GM21515 (cell line): Measurements from ENCODE around the gene TP63.
A peak's percentile ranks its signal among the peaks of the same experiment; 100 is the strongest.

Experiments used
- ATAC-seq: cut with Tn5 transposase; IDR thresholded peaks from one replicate; pipeline ENCODE4 v1.9.1; 2021; ENCODE audit not compliant: unreplicated experiment

Gene TP63

DNA sequence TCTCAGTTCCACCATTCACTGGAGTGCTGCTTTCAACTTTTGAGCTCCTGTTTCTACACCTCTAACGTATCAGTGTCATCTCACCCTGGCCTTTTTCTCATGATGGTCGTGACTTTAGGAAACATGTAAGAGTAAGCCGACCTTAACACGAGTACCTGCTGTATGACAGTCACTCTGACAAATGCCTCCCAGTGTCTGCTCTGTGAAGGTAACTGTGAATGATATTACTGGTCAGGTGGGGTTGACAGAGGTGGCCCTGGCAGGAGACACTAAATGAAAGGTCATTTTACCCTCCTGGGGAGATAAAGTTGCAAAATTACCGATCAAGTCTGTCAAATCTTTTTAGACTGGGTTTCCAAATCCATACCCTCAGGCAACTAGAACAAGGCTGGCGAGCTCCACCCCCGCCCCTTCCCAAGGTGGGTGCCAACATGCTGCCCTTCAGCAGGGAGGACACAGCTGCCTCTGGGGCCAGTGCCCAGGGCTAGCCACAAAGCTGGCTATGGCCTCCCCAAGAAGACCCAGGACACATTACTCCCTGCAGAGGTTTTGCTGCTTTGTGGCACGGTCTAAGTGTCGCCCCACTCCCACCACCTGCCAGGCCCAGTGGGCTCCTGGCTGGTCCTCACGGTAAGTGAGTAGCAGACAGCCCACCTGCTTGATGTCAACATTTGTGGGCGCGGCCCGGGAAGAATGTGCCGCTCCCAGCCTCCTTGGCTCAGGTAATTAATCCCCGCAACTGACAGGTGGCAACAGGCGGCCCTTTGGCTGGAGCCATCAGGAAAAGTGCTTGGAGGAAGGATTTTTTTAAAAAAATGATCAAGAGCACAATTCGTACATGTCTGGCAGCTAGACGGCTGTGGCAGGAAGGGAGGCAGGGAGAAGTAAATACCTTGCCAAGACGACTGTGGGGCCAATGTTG lies 211.8 kb downstream of the TP63 start:
- ATAC-seq, result no peak

DNA sequence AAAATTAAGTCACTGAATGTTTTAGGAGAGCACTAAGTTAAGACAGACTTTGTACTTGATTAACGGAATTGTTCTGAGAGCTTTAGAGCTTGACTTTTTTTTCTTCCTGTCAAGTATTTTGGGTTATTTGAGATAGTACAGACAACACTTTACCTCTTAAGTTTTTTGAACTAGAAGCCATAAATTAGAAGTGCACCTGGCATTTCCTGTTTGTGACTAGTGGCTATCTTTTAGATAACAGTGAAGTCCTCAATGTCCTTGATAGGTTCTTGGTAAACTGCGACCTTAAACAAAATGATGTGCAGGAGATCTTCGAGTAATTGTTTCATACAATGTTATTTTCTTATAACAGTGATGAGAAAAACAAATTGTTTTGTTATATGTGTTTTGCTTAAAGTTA lies 213.9 kb downstream of the TP63 start:
- ATAC-seq, result no peak

DNA sequence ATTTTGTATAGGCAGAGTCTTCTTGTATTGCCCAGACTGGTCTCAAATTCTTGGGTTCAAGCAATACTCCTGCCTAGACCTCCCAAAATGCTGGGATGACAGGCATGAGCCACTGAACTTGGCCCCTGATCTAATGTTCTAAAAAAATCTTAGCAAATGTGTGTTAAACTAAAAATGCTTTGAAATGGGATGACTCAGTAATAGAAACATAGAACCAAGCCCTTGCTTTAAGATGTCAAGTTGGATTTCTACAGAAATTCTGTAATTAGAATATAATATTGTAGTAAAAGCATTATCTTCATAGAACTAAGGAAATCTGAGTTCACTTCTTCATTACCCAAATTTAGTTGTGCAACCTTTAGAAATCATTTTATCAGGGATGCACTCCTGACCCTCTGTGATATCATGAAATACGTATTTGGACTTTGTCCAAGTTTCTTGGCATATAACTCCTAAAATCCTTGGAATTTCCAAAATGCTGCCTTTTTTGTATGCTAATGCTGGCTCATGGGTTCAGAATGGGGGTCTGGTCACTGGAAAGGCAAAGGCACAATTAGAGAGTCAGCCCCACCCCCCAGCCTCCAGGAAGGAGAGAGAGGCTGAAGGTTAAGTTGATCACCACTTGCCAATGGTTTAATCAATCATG lies 217.3 kb downstream of the TP63 start:
- no peak for ATAC-seq

DNA sequence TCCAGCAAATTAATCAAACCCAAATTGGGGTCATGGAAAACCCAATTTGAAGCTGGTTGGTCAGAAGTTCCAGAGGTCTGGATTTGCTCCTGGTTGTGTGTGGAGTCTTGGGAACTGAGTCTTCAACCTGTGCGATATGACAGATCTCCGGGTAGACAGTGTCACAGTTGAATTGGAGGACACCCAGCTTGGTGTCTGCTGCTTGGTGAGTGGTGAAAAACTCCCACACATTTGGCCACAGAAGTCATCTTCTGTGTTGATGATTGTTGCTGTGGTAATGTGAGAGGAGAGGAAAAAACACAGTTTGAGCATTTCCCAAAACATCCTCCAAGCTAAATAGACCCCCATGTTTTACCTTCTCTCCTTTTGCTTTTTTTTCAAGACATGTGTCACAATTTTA lies 218.1 kb downstream of the TP63 start:
- no peak for ATAC-seq

GRCh38 chr3:189851682-189852081 lies 220.5 kb downstream of the TP63 start:
- ATAC-seq, result no peak

DNA sequence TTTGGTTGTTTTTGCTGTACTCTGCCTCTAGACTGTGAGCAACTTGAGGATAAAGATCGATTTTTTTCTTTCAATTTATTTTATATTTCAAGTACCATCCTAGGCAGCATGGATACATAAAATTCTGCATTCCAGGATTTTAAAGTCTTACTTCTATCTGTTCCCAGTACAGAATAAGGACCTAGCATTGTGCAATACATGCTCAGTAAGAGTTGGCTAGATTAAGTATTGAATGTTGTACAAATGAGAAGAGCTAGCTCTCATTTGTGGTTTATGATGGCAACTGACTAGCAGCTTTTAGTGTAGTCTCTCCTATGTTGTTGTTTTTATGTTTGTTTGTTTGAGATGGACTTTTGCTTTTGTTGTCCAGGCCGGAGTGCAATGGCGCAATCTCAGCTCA lies 222.7 kb downstream of the TP63 start:
- no peak for ATAC-seq

- no peak for ATAC-seq
Measured at GRCh38 chr3:189860296-189860695, 229.1 kb downstream of the TP63 start.

- ATAC-seq, result no peak
Measured at GRCh38 chr3:189862385-189862998, 231.3 kb downstream of the TP63 start.

- no peak for ATAC-seq
Measured at GRCh38 chr3:189863031-189863430, 231.8 kb downstream of the TP63 start.

DNA sequence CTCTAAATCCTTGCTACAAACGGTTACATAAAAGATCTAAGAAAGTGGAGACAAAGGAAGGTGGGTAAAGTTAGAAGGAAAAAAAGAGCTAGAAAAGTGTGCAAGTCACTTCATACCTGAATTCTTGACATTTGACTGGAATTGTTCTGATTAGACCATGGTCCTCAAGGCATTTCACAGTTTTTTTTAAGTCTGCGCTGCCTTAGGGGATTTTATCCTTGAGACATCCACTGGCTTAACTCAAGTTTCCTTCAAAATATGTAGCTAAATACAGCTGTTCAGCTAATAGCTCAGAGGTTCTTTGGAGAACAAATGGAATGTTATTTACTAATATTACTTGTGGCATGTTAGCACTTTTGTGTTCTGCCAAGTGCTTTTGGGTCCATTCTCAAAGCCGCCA lies 236.9 kb downstream of the TP63 start:
- ATAC-seq, result no peak

GRCh38 chr3:189869165-189869564 lies 238.0 kb downstream of the TP63 start:
- ATAC-seq, result no peak

DNA sequence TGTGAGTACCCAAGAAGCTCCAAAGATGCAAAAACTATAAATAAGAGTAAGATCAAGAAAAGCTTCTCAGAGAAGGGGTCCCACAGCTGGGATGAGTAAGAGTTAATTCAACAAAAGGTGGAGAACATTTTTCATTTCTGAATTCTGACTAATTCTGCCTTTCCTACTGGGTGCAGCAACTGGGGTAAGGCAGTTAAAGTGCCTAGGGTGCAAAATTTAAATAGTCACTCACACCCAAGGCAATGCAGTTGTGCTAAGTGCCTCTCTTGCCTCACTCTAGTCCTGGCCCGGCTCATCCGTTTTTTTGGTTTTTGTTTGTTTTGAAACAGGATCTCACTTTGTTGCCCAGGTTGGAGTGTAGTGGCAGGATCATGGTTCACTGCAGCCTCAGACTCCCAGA lies 240.2 kb downstream of the TP63 start:
- no peak for ATAC-seq

GRCh38 chr3:189883113-189883753 lies 252.0 kb downstream of the TP63 start:
- peak; percentile 59 for ATAC-seq

DNA sequence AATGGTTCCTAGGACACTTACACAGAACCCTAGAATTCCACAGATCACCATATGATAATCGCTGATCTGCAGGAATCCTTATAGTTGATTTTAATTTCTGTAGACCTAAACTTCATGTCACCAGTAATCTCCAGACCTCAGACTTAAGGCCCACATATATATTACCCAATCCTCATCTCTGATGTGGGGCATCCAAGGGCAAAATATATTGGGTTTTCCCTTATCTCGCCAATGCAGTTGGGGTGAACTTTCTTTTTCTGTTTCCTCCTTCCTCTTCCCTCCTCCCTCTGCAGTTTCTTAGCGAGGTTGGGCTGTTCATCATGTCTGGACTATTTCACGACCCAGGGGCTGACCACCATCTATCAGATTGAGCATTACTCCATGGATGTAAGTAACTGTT lies 259.3 kb downstream of the TP63 start:
- ATAC-seq, result no peak

DNA sequence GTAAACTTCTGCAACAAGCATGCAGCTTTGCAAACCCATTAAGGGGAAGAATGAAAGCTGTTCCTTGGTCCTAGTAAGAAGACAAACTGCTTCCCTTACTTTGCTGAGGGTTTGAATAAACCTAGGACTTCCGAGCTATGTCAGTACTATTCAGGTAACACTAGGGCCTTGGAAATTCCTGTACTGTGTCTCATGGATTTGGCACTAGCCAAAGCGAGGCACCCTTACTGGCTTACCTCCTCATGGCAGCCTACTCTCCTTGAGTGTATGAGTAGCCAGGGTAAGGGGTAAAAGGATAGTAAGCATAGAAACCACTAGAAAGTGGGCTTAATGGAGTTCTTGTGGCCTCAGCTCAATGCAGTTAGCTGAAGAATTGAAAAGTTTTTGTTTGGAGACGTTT lies 265.3 kb downstream of the TP63 start:
- no peak for ATAC-seq

DNA sequence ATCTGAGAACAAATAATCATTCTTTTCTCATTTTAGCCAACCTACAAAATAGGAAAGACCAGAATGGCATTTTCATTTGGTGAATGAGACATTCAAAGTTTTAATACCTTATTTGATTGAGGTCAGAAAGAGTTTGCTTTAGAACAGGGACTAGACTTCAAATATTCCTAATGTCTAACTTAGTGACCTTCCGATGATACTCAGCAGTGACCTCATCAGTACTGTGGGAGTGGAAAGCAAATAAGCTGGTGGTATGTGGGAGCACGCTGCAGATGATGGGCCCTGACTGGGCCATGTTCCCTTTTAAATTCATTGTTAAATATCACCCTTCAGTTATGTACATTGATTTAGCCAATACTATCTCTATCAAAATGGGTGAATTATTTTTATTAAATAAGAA lies 266.2 kb downstream of the TP63 start:
- no peak for ATAC-seq

DNA sequence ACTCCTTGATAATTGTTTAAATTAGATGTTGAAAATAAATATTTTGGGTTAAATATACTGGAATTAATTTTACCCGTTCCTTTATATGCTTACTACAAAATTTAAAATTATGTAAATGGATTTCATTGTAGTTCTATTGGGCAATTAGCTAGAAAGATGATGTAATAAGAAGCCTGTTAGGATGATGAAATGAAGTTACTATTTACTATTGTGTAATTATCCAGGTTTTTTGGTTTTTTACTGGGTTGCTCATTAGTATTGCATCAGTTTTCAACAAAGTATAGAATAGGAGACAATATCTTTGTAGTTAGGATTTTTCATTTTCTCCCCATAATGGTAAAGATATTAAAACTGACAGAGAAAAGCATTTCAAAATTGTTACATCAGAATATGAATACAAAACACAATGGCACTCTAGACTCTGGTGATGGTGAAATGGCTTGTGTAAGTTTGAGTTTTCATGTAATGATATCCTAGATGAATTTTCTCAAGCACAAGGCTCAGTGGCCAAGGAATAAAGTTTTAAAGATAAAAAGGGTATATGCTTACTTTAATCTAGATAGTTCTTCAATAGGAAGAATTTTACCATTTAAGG lies 267.5 kb downstream of the TP63 start:
- no peak for ATAC-seq

- no peak for ATAC-seq
Measured at GRCh38 chr3:189899186-189899585, 268.0 kb downstream of the TP63 start.

DNA sequence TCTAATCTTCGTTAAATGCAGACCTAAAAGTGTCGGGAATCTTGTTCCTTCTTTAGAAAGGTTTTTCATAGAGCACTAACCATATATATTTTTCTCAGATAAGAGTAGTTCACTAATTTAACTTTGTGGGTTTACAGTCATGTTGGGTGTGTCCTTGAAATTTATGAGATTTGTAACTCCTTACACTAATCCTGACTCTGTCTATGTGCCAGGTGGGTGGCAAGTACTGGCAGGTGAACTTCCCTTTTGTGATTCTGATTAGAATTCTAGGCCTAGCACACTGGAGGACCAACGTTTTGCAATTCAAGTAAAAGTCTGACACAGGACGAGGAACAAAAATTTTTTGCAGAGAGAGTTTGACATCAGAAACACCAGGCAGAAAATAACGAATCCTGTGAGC lies 269.4 kb downstream of the TP63 start:
- no peak for ATAC-seq

GRCh38 chr3:189901481-189901880 lies 270.3 kb downstream of the TP63 start:
- no peak for ATAC-seq
